Activated CD4-positive, alpha-beta T cell treated with anti-CD3 and anti-CD28 coated beads, Interleukin-2, amount 50 U/mL, for 24 hours (primary cell): ENCODE measurements around the gene TMTC2.

Experiments used
- DNase-seq, 2 donors: peaks; one replicate each; pipeline ENCODE4 v3.0.0-alpha.2; 2020; ENCODE audit warnings: low read depth in 1 of 2, low spot score in 1 of 2

TMTC2 gene

GRCh38 chr12:83005534-83006197 lies 319.0 kb downstream of the TMTC2 start:
- DNase-seq: no peak

GRCh38 chr12:83008703-83009102 lies 322.0 kb downstream of the TMTC2 start:
- no peak for DNase-seq

- no peak for DNase-seq
Measured at GRCh38 chr12:83010169-83010804, 323.6 kb downstream of the TMTC2 start.

GRCh38 chr12:83015390-83016217 lies 328.9 kb downstream of the TMTC2 start:
- DNase-seq: no peak

- no peak for DNase-seq
Measured at GRCh38 chr12:83016218-83016835, 329.6 kb downstream of the TMTC2 start.

GRCh38 chr12:83016991-83017390 lies 330.3 kb downstream of the TMTC2 start:
- DNase-seq: no peak

GRCh38 chr12:83018088-83018487 lies 331.4 kb downstream of the TMTC2 start:
- DNase-seq: no peak

GRCh38 chr12:83027021-83027723 lies 340.5 kb downstream of the TMTC2 start:
- DNase-seq: no peak

GRCh38 chr12:83031196-83031595 lies 344.5 kb downstream of the TMTC2 start:
- no peak for DNase-seq

- no peak for DNase-seq
Measured at GRCh38 chr12:83036847-83037246, 350.1 kb downstream of the TMTC2 start.

- DNase-seq: no peak
Measured at GRCh38 chr12:83039413-83039812, 352.7 kb downstream of the TMTC2 start.

- DNase-seq: no peak
Measured at GRCh38 chr12:83040339-83040738, 353.6 kb downstream of the TMTC2 start.

- no peak for DNase-seq
Measured at GRCh38 chr12:83040991-83041390, 354.3 kb downstream of the TMTC2 start.

- no peak for DNase-seq
Measured at GRCh38 chr12:83042441-83043200, 355.9 kb downstream of the TMTC2 start.

- DNase-seq: no peak
Measured at GRCh38 chr12:83044736-83045135, 358.0 kb downstream of the TMTC2 start.

- DNase-seq: no peak
Measured at GRCh38 chr12:83046019-83046418, 359.3 kb downstream of the TMTC2 start.

GRCh38 chr12:83049306-83049705 lies 362.6 kb downstream of the TMTC2 start:
- DNase-seq: no peak

- DNase-seq: no peak
Measured at GRCh38 chr12:83052890-83053541, 366.3 kb downstream of the TMTC2 start.

GRCh38 chr12:83057436-83057835 lies 370.7 kb downstream of the TMTC2 start:
- DNase-seq: no peak

GRCh38 chr12:83059107-83059506 lies 372.4 kb downstream of the TMTC2 start:
- no peak for DNase-seq
